ENCODE data around the gene TMEM164. TPM values are rescaled to one million over a fixed set of nuclear protein-coding genes. Genes with fewer than 3 reads are reported as not detected.
A peak's percentile ranks its signal among the peaks of the same experiment; 100 is the strongest.

TMEM164 gene
- total RNA-seq, 3 donors from 2014 or later (not counting 1 experiment from before 2014, with no cell fraction given): 18.9 to 80.6 (median 30.6) TPM

DNA sequence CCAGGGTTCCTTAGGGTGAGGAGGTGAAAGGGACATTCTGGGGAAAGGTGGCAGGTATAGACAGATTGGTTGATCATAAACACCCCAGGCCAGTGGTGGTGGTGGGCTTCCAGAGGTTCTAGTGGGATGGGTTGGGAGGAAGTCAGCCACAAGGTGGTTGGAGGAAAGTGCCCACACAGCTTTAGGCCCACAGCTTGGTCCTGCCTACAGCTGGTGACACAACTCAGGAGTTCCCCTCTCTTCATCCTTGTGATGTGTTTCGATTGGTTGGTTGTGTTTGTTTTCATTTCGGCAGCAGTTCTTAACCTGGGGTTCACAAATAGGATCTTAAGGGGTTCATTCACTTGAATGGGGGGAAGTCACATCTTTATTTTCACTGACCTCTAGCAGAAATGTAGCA, 157.0 kb downstream of the TMEM164 start:
- no peaks in the 10 kb centered on the region for H3K36me3 Mint-ChIP-seq
- Histone ChIP-seq H3K27ac (ENCODE audit: low read length) (no peak overlapping the region), H3K9me3 (ENCODE audit: control insufficient read depth, insufficient read depth, low read length) (no peaks in the 10 kb centered on the region), H3K36me3 (ENCODE audit: control insufficient read depth, insufficient read depth, low read length) (no peaks in the 10 kb centered on the region), H3K4me1 (ENCODE audit: control insufficient read depth, insufficient read depth, low read length) (no peaks in the 10 kb centered on the region), H3K4me3 (ENCODE audit: low read length) (no peak overlapping the region), H3K27me3 (ENCODE audit: control insufficient read depth, insufficient read depth, low read length) (no peaks in the 10 kb centered on the region)
- H3K27ac Mint-ChIP-seq: no peak overlapping the region
- no peaks in the 10 kb centered on the region for H3K27me3 Mint-ChIP-seq (ENCODE audit: low read depth in 2 of 2)
- H3K4me1 Mint-ChIP-seq: peaks cover 0 to 15% of the 10 kb centered on the region in 2 donors
- peak in 1 of 2 donors; percentile 3 for DNase-seq
- no peak overlapping the region for H3K4me3 Mint-ChIP-seq
- TF ChIP-seq, protein P1, sequence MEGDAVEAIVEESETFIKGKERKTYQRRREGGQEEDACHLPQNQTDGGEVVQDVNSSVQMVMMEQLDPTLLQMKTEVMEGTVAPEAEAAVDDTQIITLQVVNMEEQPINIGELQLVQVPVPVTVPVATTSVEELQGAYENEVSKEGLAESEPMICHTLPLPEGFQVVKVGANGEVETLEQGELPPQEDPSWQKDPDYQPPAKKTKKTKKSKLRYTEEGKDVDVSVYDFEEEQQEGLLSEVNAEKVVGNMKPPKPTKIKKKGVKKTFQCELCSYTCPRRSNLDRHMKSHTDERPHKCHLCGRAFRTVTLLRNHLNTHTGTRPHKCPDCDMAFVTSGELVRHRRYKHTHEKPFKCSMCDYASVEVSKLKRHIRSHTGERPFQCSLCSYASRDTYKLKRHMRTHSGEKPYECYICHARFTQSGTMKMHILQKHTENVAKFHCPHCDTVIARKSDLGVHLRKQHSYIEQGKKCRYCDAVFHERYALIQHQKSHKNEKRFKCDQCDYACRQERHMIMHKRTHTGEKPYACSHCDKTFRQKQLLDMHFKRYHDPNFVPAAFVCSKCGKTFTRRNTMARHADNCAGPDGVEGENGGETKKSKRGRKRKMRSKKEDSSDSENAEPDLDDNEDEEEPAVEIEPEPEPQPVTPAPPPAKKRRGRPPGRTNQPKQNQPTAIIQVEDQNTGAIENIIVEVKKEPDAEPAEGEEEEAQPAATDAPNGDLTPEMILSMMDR (IDR thresholded peaks at IDR 0.05): no peak
- ATAC-seq: no peak
- intact Hi-C loops (cut with micrococcal nuclease): loop anchor here (1.0 kb wide), 1 partner anchor 248 kb away; no protein-coding TSS in a partner anchor
- WGBS (ENCODE audit: insufficient coverage): 63% methylated on average over 2 of the region's 2 CpGs
- no peaks in the 10 kb centered on the region for H3K9me3 Mint-ChIP-seq

DNA sequence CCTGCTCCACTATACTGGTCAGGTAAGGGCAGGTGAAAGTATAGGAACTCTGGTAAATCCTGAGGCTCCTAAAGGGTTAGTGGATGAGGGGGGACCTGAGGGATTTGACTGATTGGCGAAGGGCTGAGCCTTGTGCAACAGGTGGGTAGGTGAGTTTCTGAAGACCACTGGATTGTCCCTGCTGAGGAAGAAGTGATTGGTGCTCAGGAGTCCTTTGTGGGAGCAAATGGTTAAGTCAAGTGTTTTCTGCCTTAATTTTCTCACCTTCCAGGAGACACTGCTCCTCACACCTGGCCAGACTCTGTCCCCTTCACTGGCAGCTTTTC, 158.4 kb downstream of the TMEM164 start:
- intact Hi-C loops (cut with micrococcal nuclease): no loop called here
- TF ChIP-seq, protein P1 (IDR thresholded peaks at IDR 0.05): no peak
- H3K36me3 Mint-ChIP-seq: no peaks in the 10 kb centered on the region
- Histone ChIP-seq H3K4me1 (ENCODE audit: control insufficient read depth, insufficient read depth, low read length) (no peaks in the 10 kb centered on the region), H3K27ac (ENCODE audit: low read length) (no peak overlapping the region), H3K4me3 (ENCODE audit: low read length) (no peak overlapping the region), H3K9me3 (ENCODE audit: control insufficient read depth, insufficient read depth, low read length) (no peaks in the 10 kb centered on the region), H3K36me3 (ENCODE audit: control insufficient read depth, insufficient read depth, low read length) (no peaks in the 10 kb centered on the region), H3K27me3 (ENCODE audit: control insufficient read depth, insufficient read depth, low read length) (no peaks in the 10 kb centered on the region)
- no peaks in the 10 kb centered on the region for H3K9me3 Mint-ChIP-seq
- peaks cover 0 to 15% of the 10 kb centered on the region in 2 donors for H3K4me1 Mint-ChIP-seq
- ATAC-seq (no peak), DNase-seq (no peak)
- no peak overlapping the region for H3K27ac Mint-ChIP-seq
- H3K27me3 Mint-ChIP-seq (ENCODE audit: low read depth in 2 of 2): no peaks in the 10 kb centered on the region
- WGBS (ENCODE audit: insufficient coverage): 89% methylated on average over 1 of the region's 1 CpG
- no peak overlapping the region for H3K4me3 Mint-ChIP-seq

DNA sequence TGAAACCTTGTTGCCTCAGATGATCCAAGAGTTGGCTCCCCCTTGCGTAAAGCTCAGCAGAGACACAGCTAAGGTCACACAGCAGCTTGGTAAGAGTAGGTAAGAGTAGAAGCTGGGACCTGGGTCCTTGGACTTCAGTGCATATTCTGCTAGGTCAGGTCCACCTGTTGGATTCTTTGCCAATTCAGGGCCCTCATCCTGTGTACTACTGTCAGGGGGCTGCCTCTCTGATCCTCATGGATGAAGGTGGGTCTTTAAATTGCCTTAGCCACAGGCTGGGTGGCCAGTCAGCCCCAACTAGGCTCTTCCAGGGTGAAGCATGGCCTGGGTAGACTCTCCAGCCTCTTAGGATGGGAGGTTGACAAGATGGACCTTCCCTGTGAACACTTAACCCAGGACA, 159.2 kb downstream of the TMEM164 start:
- no peak overlapping the region for H3K4me3 Mint-ChIP-seq
- H3K4me1 Mint-ChIP-seq: peaks cover 0 to 11% of the 10 kb centered on the region in 2 donors
- no peaks in the 10 kb centered on the region for H3K27me3 ChIP-seq (ENCODE audit: control insufficient read depth, insufficient read depth, low read length)
- intact Hi-C loops (cut with micrococcal nuclease): no loop called here
- no peaks in the 10 kb centered on the region for H3K36me3 ChIP-seq (ENCODE audit: control insufficient read depth, insufficient read depth, low read length)
- no peak overlapping the region for H3K4me3 ChIP-seq (ENCODE audit: low read length)
- no peak for DNase-seq
- WGBS (ENCODE audit: insufficient coverage): 100% methylated on average over 1 of the region's 1 CpG
- TF ChIP-seq, protein P1 (IDR thresholded peaks at IDR 0.05): no peak
- H3K27me3 Mint-ChIP-seq (ENCODE audit: low read depth in 2 of 2): no peaks in the 10 kb centered on the region
- H3K4me1 ChIP-seq (ENCODE audit: control insufficient read depth, insufficient read depth, low read length): no peaks in the 10 kb centered on the region
- no peak for ATAC-seq
- no peaks in the 10 kb centered on the region for H3K9me3 Mint-ChIP-seq
- H3K27ac Mint-ChIP-seq: no peak overlapping the region
- H3K36me3 Mint-ChIP-seq: no peaks in the 10 kb centered on the region
- no peak overlapping the region for H3K27ac ChIP-seq (ENCODE audit: low read length)
- no peaks in the 10 kb centered on the region for H3K9me3 ChIP-seq (ENCODE audit: control insufficient read depth, insufficient read depth, low read length)

DNA sequence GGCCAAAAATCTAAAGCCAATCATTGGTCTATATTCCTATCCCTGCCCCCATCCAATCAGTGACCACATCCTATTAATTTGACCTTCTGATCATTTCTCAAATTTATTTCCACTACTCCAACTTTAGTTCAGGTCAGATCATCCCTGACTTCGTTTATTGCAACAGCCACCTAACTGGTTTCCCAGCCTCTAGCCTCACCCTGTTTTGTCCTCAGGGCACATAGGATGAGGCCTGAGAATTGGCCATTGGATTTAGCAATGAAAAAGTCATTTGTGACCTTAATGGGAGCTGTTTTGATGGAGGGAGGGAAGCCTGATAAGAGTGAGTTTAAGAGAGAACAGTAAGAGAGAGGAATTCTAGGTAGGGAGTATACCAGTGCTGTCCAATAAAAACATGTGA, 160.0 kb downstream of the TMEM164 start:
- TF ChIP-seq, protein P1 (IDR thresholded peaks at IDR 0.05): no peak
- H3K9me3 Mint-ChIP-seq: no peaks in the 10 kb centered on the region
- no peak overlapping the region for H3K4me3 Mint-ChIP-seq
- H3K36me3 Mint-ChIP-seq: no peaks in the 10 kb centered on the region
- no peaks in the 10 kb centered on the region for H3K36me3 ChIP-seq (ENCODE audit: control insufficient read depth, insufficient read depth, low read length)
- H3K27me3 ChIP-seq (ENCODE audit: control insufficient read depth, insufficient read depth, low read length): no peaks in the 10 kb centered on the region
- ATAC-seq: no peak
- no peak overlapping the region for H3K4me3 ChIP-seq (ENCODE audit: low read length)
- DNase-seq: no peak
- H3K4me1 ChIP-seq (ENCODE audit: control insufficient read depth, insufficient read depth, low read length): no peaks in the 10 kb centered on the region
- WGBS (ENCODE audit: insufficient coverage): 57% methylated on average over 1 of the region's 1 CpG
- H3K27ac Mint-ChIP-seq: no peak overlapping the region
- no peaks in the 10 kb centered on the region for H3K27me3 Mint-ChIP-seq (ENCODE audit: low read depth in 2 of 2)
- peaks cover 0 to 10% of the 10 kb centered on the region in 2 donors for H3K4me1 Mint-ChIP-seq
- H3K27ac ChIP-seq (ENCODE audit: low read length): no peak overlapping the region
- no peaks in the 10 kb centered on the region for H3K9me3 ChIP-seq (ENCODE audit: control insufficient read depth, insufficient read depth, low read length)
- intact Hi-C loops (cut with micrococcal nuclease): no loop called here
